Measurements from ENCODE around the gene IMPG2.

IMPG2 gene

GRCh38 chr3:101273156-101273555, 47.2 kb downstream of the IMPG2 start:
- no peak for DNase-seq

DNA sequence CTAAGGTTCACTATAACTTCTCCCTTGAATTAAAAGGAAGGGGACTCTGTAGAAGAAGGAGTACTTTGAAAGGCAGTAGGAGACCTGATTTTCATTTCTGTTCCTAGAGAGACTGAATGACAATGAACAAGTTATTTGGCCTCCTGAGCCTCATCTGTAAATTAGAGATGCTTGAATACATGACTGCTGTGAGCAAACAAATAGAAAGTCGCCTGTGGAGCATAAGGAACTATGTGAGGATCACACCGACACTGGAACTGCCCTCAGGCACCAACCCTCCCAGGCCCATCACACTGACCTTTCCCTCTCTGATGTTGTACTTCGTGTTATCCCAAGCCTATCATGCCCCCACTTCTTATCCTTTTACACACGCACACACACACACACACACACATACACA, 48.6 kb downstream of the IMPG2 start:
- DNase-seq, result no peak

DNA sequence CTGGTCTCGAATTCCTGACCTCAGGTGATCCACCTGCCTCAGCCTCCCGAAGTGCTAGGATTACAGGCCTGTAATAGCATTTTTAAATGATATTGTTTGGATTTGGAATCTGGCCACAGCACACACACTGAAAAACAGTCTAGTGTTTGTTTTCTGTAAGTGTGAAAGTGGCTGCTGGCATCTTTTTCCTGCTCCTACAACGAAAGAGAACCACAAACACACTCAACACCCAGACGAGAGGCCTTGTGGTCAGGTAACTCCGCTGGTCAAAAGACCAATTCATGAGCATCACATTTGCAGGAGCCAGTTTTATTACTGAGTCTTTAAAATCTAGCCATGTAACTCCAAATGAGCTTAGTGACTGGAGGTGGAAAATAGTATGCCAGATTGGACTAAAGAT, 50.2 kb downstream of the IMPG2 start:
- DNase-seq, result no peak

GRCh38 chr3:101268971-101269671, 51.3 kb downstream of the IMPG2 start:
- DNase-seq, result no peak

DNA sequence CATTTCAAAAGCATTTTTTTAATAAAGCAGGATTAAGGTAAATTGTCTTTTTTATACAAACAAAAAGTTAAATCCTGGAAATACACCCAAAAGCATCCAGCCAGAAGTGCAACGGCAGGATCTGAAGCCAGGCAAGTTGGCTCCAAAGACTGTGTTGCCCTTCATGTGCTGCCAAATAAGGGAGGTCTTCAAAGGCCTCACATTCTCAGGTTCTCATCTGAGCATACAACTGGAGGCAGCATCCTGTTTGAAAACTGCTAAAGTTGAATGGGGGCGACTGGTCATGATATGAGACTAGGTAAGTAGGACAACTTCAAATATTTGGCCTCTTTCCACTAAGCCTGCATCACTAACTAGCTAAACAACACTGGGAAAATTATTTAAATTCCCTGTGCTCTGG, 52.2 kb downstream of the IMPG2 start:
- no peak for DNase-seq

- no peak for DNase-seq
These were observed 53.8 kb downstream of the IMPG2 start for GRCh38 chr3:101266566-101266965.

DNA sequence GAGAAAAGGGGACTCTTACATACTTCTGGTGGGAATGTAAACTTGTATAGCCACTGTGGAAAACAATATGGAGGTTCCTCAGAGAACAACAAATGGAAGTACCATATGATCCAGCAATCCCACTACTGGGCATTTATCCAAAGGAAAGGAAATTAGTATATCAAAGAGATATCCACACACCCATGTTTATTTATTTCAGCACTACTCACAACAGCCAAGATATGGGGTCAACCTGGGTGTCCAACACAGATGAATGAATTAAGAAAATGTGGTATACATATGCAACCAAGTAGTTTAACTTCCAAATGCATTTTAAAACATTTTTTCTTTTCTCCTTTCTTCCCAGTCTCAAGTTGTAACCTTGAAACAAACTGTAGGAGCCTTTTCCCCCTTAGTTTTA, 54.3 kb downstream of the IMPG2 start:
- no peak for DNase-seq

- DNase-seq, result no peak
These were observed 57.8 kb downstream of the IMPG2 start for GRCh38 chr3:101262393-101263240.

- DNase-seq, result no peak
These were observed 58.9 kb downstream of the IMPG2 start for GRCh38 chr3:101261506-101261905.

GRCh38 chr3:101259485-101260341, 60.7 kb downstream of the IMPG2 start:
- no peak for DNase-seq

GRCh38 chr3:101256511-101256910, 63.9 kb downstream of the IMPG2 start:
- no peak for DNase-seq

GRCh38 chr3:101255441-101255840, 64.9 kb downstream of the IMPG2 start:
- no peak for DNase-seq

DNA sequence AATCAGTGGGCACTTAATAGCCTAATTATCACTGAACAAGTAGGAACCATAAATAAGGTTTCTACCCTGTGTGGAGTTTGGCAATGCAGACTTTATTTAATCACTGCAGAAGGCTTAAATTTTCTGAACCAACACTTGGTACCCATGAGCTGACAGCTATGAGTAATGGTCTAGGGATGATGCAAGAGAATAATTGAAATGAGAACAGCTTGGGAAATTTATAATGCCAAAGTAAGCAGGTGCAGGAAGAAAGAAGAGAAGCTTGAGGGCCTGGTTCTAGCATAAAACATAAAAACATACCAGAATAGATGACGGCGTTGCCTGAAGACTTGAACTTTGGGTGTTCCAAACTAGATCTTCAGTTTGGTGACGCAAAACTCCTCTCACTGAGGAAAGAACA, 67.0 kb downstream of the IMPG2 start:
- DNase-seq, result no peak

DNA sequence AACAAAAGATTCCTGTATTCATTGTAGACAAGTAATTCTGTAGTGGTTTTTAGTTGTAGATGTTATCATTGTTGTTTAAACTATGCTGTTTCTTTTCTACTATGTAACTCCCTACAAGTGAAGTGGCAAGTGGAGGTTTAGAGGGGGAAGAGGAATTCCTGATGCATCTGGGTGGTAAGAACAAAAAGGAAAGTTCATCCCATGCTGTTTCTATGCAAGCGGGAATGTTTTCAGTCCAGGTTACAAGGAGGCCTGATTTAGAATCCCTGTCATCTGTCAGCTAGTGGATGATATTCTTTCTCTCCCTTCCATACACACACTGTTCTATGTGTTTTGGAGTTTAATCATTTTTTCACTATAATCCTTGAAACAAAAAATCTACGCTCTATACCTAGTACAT, 67.4 kb downstream of the IMPG2 start:
- DNase-seq, result no peak

DNA sequence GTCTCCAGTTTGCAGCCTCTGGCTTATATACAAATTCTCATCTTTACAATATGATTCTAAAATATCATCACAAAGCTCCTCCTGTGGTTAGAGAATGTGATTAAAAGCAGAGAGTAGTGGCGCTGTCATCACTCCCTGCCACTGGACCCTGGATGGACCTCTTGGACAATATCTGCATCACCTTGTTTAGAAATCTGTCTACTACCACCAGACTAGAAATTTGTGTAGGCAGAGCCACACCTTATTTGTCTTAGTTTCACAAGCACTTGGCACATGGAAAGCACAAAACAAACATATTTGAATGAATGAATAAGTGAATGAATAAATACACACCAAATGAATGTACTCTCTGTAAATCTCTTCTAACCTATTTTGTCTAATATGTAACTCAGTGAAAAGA, 68.1 kb downstream of the IMPG2 start:
- no peak for DNase-seq

DNA sequence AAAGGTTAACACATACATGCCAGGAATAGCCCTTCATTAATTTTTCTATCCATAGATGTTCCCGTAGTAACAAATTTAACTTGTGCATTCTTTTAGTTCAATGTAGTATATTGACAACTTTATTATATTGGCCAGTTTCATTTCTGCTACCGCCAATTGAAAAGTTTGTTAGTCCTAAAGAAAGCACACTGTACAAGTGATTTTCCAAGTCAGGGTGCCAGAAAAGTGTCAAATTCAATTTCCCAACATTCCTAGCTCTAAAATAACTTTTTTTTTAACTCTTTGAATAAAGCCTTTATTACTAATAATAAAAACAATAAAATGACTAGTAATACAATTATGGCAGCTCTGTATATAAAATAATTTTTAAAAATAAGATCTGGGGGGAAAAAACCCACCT, 68.9 kb downstream of the IMPG2 start:
- no peak for DNase-seq

DNA sequence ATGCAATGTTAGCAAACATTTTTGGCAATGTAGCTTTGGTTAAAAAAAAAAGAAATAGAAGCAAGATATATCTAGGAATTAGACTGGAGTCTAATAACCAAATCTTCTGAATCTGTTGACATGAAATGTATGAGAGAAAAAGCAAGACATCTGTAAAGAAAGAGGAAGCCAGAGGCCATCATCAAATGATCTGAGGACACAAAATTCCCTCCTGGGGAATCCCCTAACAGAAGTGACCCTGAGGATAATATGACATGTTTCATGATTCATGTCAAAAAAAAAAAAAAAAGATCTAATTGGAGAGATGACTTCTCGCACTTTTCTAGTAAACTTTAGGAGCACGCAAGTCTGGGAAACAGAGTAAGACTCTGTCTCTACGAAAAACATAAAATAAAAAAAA, 70.9 kb downstream of the IMPG2 start:
- DNase-seq, result no peak

GRCh38 chr3:101248736-101249135, 71.6 kb downstream of the IMPG2 start:
- DNase-seq, result no peak

DNA sequence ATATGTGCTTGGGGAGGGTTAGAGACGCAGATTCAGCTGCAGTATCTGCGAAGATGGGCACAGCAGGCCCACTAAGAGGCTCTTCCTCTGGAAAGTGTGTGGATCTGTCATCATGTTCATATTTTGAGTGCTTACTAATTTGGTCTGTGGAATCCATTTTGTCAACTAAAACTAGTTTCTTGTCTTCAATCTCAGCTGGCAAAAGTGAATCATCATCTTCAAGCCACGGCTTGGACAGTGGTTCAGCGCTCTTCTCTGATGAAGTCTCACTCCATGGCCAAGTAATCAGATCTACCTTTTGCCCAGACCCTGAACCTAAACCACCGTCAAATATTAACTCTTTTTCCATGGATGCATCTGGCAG, 76.2 kb downstream of the IMPG2 start:
- no peak for DNase-seq

DNA sequence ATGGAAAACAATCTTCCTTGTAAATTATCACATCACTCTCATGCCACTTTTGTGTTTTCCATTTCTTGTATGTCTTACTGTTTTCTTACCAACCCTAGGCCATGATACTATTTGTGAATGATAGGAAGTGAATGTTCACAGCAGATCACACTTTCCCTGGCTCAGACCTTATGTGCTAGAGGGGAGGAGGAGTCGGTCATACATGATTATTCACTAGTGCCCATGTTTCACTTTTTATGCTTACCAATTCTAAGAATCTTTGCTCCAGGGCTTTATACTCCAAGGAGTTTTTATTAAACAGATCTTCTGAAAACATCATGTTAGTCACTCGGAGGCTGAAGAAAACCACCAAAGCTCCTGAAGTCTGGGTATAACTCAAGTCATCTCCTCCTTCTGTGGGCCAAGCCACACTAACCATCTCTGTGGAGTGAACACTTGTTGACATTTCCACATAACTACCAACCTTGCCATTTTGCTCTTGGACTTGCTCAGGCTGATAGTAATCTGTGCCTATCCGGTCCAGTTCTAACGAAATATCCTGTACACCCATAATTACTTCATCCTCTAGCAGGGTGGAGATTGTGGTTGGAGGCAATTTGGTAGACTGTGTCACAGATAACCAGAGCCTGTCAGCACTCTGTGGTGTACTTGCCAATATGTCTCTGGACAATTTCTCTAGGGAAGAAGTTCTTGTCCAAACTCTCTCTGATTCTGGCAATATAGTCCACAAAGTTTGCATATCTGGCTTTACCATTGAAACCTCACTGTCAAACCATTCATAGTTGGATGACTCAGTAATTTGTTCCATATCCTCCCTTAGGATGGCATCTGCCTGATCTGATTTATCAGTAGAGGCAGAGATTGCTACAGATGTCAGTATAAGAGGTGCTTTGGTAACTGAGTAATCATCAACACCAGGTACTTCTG, 76.8 kb downstream of the IMPG2 start:
- DNase-seq, result no peak

DNA sequence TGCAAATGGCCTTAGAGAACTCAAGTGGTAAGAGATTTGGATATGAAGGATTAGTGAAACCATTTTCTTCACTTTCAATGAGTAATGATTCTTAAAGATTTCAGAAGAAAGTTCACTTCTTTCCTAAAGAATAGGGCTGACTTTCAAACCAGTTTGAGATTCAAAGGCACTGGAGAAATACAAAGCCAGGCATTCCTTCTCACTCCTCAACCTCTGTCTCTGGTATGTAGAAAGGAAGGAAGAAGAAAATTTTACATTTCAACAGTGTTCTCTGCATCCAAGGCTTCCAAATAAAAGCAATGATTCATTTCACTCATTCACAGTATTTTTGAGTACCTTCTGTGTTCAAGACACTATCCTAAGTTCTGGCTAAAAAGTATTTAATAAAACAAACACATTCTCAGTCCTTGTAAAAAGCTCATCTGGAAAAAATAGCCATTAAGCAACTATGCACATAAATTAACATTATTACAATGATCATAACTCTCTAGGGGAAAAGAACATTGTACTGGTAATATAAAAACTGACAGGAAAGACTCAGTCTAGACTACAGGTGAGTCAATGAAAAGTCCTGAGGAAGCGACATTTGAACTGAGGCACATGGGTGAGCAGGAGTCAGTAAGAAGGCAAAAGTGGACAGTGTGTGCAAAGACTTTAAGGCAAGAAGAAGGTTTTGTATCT, 79.5 kb downstream of the IMPG2 start:
- DNase-seq, result no peak

DNA sequence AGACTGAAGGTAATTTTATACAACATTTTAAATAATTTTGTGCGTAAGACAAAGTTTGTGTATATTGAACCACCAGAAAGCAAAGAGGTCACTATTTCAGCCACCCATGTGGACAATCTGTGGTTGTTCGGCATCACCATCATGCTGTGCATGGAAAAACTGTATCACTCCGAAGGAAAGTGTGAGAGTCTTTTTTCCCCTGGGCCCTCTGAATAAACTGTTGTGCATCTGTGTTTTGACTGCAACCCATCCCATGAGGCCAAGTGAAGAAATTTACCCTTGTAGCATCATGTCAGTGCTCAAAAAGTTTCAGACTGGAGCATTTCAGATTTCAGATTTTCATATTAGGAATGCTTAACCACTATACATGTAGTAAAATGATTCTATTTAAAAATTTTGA, 85.3 kb downstream of the IMPG2 start:
- DNase-seq, result no peak
